Neural cell (in vitro differentiated cells): ENCODE data around the gene CACNA2D1. TPM values are rescaled to one million over a fixed set of nuclear protein-coding genes. Genes with fewer than 3 reads are reported as not detected.

Experiments
- H2AFZ ChIP-seq: fragments of 200-600, 300-800 bp; sonication (generic), shearing (Covaris generic); 2 replicates; pipeline ENCODE4 v1.6.0; 2014; ENCODE audit warnings: low read depth, mild to moderate bottlenecking, antibody characterized with exemption, low read length, moderate library complexity
- H3F3A ChIP-seq: fragments of 200-600 bp; shearing (Covaris generic); 2 replicates; pipeline ENCODE4 v1.6.1; 2016; ENCODE audit warnings: mild to moderate bottlenecking, moderate library complexity, mixed read lengths, antibody characterized with exemption, low read length; ENCODE audit not compliant: insufficient read depth, poor library complexity, severe bottlenecking
- H3K27ac ChIP-seq: fragments of 200-600, 300-800 bp; sonication (generic), shearing (Covaris generic); 2 replicates; pipeline ENCODE4 v1.5.1; 2014; ENCODE audit warnings: mild to moderate bottlenecking, low read length, moderate library complexity
- H3K27me3 ChIP-seq: fragments of 300-800, 200-600 bp; sonication (generic), shearing (Covaris generic); 2 replicates; pipeline ENCODE4 v1.6.0; 2014; ENCODE audit warnings: mild to moderate bottlenecking, low read depth, low read length, moderate library complexity; ENCODE audit not compliant: insufficient read depth
- H3K36me3 ChIP-seq: fragments of 300-800, 200-600 bp; sonication (generic), shearing (Covaris generic); 2 replicates; pipeline ENCODE4 v1.5.1; 2014; ENCODE audit warnings: mild to moderate bottlenecking, antibody characterized with exemption, low read length, moderate library complexity; ENCODE audit not compliant: insufficient read depth
- H3K4me2 ChIP-seq: fragments of 300-800, 200-600 bp; sonication (generic), shearing (Covaris generic); 2 replicates; pipeline ENCODE4 v1.6.0; 2014; ENCODE audit warnings: mild to moderate bottlenecking, low read length
- H3K4me3 ChIP-seq: fragments of 300-800, 200-600 bp; sonication (generic), shearing (Covaris generic); 2 replicates; pipeline ENCODE4 v1.5.1; 2014; ENCODE audit warnings: mild to moderate bottlenecking, low read length, moderate library complexity
- H3K79me2 ChIP-seq: fragments of 200-600 bp; shearing (Covaris generic); replicated peaks from 2 replicates; pipeline ENCODE4 v1.6.0; 2014; ENCODE audit warnings: mild to moderate bottlenecking, low read length, moderate library complexity; ENCODE audit not compliant: insufficient read depth
- H3K9ac ChIP-seq: fragments of 300-800, 200-600 bp; sonication (generic), shearing (Covaris generic); 2 replicates; pipeline ENCODE4 v1.6.1; 2016; ENCODE audit warnings: mild to moderate bottlenecking, low read length, mixed read lengths
- H3K9me2 ChIP-seq: fragments of 200-600 bp; shearing (Covaris generic); 2 replicates; pipeline ENCODE4 v1.6.1; 2016; ENCODE audit warnings: mild to moderate bottlenecking, low read length, mixed read lengths; ENCODE audit not compliant: insufficient read depth
- H3K9me3 ChIP-seq: fragments of 200-600, 300-800 bp; sonication (generic), shearing (Covaris generic); 2 replicates; pipeline ENCODE4 v1.6.1; 2016; ENCODE audit warnings: mild to moderate bottlenecking, mixed run types, low read length, moderate library complexity, mixed read lengths
- H4K20me1 ChIP-seq: fragments of 200-600 bp; shearing (Covaris generic); 2 replicates; pipeline ENCODE4 v1.6.1; 2016; ENCODE audit warnings: mild to moderate bottlenecking, mixed run types; ENCODE audit not compliant: insufficient read depth
- CTCF ChIP-seq: fragments of 450-650 bp; IDR thresholded peaks from 2 replicates; pipeline ENCODE4 v1.5.1; 2014; ENCODE audit warnings: antibody characterized with exemption, mild to moderate bottlenecking, moderate library complexity; ENCODE audit not compliant: poor library complexity, severe bottlenecking
- EP300 ChIP-seq: fragments of 450-650 bp; conservative IDR thresholded peaks from 2 replicates; pipeline ENCODE4 v1.6.1; 2014; ENCODE audit warnings: antibody characterized with exemption, mild to moderate bottlenecking, moderate library complexity; ENCODE audit not compliant: poor library complexity, severe bottlenecking
- EZH2 ChIP-seq: fragments of 200-600, 300-800 bp; shearing (Covaris generic), sonication (generic); IDR thresholded peaks from 2 replicates; pipeline ENCODE4 v1.6.1; 2014; ENCODE audit warnings: antibody characterized with exemption, low read length, borderline replicate concordance, mild to moderate bottlenecking; ENCODE audit not compliant: insufficient read depth, poor library complexity, severe bottlenecking
- MXI1 ChIP-seq: fragments of 450-650 bp; conservative IDR thresholded peaks from 2 replicates; pipeline ENCODE4 v1.6.1; 2014; ENCODE audit warnings: antibody characterized with exemption, mild to moderate bottlenecking; ENCODE audit not compliant: poor library complexity, severe bottlenecking
- POLR2AphosphoS5 ChIP-seq: IDR thresholded peaks from 2 replicates; pipeline ENCODE4 v1.6.1; 2012
- RAD21 ChIP-seq: fragments of 450-650 bp; conservative IDR thresholded peaks from 2 replicates; pipeline ENCODE4 v1.6.1; 2014; ENCODE audit warnings: antibody characterized with exemption, mild to moderate bottlenecking, moderate library complexity
- REST ChIP-seq: IDR thresholded peaks from 2 replicates; pipeline ENCODE4 v1.6.1; 2012; ENCODE audit warnings: borderline replicate concordance
- SMC3 ChIP-seq: fragments of 450-650 bp; conservative IDR thresholded peaks from 2 replicates; pipeline ENCODE4 v1.6.1; 2014; ENCODE audit warnings: antibody characterized with exemption, mild to moderate bottlenecking, moderate library complexity; ENCODE audit not compliant: poor library complexity
- TAF1 ChIP-seq: IDR thresholded peaks from 2 replicates; pipeline ENCODE4 v1.6.1; 2012; ENCODE audit warnings: low read depth
- polyA plus RNA-seq: library from polyadenylated mRNA; depleted of rRNA; stranded (reverse); fragments of >200 nt; gene quantifications from 2 replicates; pipeline ENCODE4 v1.2.3, GENCODE V29; 2014

Gene CACNA2D1
- polyA plus RNA-seq, 1 donor from 2014 or later = 7.0 TPM

- no peak overlapping the region for H2AFZ ChIP-seq
- peaks cover 14% of the 10 kb centered on the region for H3K27me3 ChIP-seq
- H3K79me2 ChIP-seq = no peaks in the 10 kb centered on the region
- H3K4me3 ChIP-seq = no peak overlapping the region
- H3F3A ChIP-seq = no peaks in the 10 kb centered on the region
- H3K4me2 ChIP-seq = no peak overlapping the region
- H4K20me1 ChIP-seq = no peaks in the 10 kb centered on the region
- no peaks in the 10 kb centered on the region for H3K36me3 ChIP-seq
- no peak overlapping the region for H3K27ac ChIP-seq
- H3K9me2 ChIP-seq = no peaks in the 10 kb centered on the region
- no peak overlapping the region for H3K9ac ChIP-seq
- TF ChIP-seq REST (no peak), RAD21 (no peak), EP300 (no peak), SMC3 (no peak), TAF1 (no peak), POLR2AphosphoS5 (no peak), EZH2 (no peak), CTCF (no peak)
- H3K9me3 ChIP-seq = no peaks in the 10 kb centered on the region
Observed at GRCh38 chr7:82450759-82451158, 7.2 kb upstream of the CACNA2D1 start.

GRCh38 chr7:82449910-82450309 is 6.3 kb upstream of the CACNA2D1 start:
- H3K4me2 ChIP-seq = no peak overlapping the region
- H3K9me2 ChIP-seq = no peaks in the 10 kb centered on the region
- H3F3A ChIP-seq = no peaks in the 10 kb centered on the region
- H3K27ac ChIP-seq = no peak overlapping the region
- peaks cover 22% of the 10 kb centered on the region for H3K27me3 ChIP-seq
- no peak overlapping the region for H3K4me3 ChIP-seq
- TF ChIP-seq TAF1 = no peak
- no peak for TF ChIP-seq RAD21
- no peak for TF ChIP-seq POLR2AphosphoS5
- no peak for TF ChIP-seq EP300
- no peak for TF ChIP-seq SMC3
- TF ChIP-seq REST = no peak
- no peak for TF ChIP-seq MXI1
- TF ChIP-seq EZH2 = no peak
- TF ChIP-seq CTCF = no peak
- no peaks in the 10 kb centered on the region for H3K9me3 ChIP-seq
- no peaks in the 10 kb centered on the region for H3K36me3 ChIP-seq
- no peak overlapping the region for H3K9ac ChIP-seq
- H3K79me2 ChIP-seq = no peaks in the 10 kb centered on the region
- H4K20me1 ChIP-seq = no peaks in the 10 kb centered on the region
- H2AFZ ChIP-seq = no peak overlapping the region
